AG09319 (cell line): Measurements from ENCODE around the gene MRPL49.

Experiments
- DNase-seq: peaks from one replicate; pipeline ENCODE4 v3.0.0-alpha.2; 2010; ENCODE audit warnings: low read depth; ENCODE audit errors: extremely low read depth
- TF ChIP-seq, protein P1 (sequence below): IDR thresholded peaks from 2 replicates; pipeline ENCODE4 v1.5.1; 2011; ENCODE audit warnings: low read depth, mild to moderate bottlenecking, inconsistent platforms, low read length, moderate library complexity

MRPL49 gene

DNA sequence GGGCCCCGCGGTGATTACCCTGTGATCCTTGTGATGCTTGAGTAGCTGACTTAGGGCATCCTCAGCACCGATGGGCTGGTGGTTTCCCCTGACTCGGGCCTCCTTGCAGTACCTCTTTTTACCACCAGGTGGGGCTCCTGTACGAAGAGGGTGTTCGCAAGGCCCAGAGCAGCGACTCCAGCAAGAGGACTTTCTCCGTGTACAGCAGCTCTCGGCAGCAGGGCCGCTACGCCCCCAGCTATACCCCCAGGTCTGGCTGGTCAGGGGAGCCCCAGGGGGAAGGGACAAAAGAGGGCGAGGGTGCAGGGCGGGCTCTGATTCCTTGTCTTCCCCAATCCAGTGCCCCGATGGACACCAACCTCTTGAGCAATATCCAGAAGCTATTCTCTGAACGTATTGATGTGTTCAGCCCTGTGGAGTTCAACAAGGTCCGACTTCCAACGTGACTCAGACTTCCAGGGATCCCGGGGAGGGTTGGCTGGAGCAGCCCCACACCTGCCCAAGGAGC is 11.7 kb upstream of the MRPL49 start:
- peak; percentile 37 for DNase-seq
- TF ChIP-seq, protein P1, sequence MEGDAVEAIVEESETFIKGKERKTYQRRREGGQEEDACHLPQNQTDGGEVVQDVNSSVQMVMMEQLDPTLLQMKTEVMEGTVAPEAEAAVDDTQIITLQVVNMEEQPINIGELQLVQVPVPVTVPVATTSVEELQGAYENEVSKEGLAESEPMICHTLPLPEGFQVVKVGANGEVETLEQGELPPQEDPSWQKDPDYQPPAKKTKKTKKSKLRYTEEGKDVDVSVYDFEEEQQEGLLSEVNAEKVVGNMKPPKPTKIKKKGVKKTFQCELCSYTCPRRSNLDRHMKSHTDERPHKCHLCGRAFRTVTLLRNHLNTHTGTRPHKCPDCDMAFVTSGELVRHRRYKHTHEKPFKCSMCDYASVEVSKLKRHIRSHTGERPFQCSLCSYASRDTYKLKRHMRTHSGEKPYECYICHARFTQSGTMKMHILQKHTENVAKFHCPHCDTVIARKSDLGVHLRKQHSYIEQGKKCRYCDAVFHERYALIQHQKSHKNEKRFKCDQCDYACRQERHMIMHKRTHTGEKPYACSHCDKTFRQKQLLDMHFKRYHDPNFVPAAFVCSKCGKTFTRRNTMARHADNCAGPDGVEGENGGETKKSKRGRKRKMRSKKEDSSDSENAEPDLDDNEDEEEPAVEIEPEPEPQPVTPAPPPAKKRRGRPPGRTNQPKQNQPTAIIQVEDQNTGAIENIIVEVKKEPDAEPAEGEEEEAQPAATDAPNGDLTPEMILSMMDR, result peak; percentile 95

DNA sequence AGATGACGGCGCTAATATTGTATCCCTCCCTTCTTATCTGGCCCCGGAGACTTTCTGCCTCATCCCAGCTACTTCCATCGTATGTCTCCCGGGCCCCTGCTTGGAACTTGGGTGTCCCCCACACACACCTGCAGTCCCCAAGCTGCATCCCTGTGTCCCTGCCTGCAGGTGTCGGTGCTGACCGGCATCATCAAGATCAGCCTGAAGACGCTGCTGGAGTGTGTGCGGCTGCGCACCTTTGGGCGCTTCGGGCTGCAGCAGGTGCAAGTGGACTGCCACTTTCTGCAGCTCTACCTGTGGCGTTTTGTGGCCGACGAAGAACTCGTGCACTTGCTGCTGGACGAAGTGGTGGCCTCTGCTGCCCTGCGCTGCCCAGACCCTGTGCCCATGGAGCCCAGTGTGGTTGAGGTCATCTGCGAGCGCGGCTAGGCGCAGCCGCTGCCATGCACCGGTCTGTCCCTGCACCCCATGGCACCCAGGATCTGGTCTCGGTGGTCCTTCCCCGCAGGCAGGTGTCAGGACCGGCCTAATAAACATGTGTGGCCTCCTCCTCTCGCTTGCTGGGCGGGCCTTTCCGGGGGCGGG is 10.9 kb upstream of the MRPL49 start:
- DNase-seq, result no peak

DNA sequence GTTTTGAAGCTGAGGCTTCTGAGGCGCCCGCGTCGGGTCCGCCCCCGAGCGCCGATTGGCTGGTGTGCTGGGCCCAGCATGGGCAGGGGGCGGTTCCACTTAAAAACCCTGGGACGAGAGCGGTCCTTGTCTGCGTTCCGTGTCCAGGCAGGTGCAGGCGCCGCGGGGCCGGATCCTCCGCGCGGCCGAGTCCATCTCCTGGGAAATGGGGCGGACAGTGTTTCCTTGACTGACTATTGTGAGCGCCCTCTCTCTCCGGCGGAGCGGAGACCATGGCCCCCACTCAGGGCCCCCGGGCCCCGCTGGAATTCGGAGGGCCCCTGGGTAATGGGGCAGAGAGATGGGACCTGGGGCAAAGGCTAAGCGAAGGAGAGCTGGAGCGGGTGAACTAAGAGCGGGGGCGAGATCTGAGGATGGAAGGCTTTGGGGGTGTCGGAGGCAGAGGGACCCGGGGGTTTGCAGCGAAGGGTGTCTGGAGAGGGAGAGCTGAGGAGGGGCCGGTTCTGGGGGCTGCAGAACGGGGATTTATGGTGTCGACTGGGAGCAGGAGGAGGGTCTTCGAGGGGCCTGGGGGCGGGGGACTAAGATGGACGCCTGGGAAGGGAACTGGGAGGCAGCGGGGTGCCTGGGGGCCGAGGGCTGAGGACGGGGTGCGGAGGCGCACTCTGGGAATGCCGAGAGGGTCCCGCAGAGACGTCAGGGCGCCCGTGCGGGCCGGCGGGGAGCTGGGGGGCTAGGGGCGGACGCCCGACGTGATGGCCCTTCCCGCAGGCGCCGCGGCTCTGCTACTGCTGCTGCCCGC is 10.2 kb upstream of the MRPL49 start, which contains the start of gene TM7SF2:
Gene TM7SF2 (plus strand): TSS at position 129 of the 802 bp plus-strand sequence. CDS start 144 bp downstream, at position 273.
- DNase-seq, result peak; percentile 72
- TF ChIP-seq, protein P1, result no peak

More for the DNA sequence above, 10.9 kb upstream of the MRPL49 start:
- TF ChIP-seq, protein P1, result no peak

DNA sequence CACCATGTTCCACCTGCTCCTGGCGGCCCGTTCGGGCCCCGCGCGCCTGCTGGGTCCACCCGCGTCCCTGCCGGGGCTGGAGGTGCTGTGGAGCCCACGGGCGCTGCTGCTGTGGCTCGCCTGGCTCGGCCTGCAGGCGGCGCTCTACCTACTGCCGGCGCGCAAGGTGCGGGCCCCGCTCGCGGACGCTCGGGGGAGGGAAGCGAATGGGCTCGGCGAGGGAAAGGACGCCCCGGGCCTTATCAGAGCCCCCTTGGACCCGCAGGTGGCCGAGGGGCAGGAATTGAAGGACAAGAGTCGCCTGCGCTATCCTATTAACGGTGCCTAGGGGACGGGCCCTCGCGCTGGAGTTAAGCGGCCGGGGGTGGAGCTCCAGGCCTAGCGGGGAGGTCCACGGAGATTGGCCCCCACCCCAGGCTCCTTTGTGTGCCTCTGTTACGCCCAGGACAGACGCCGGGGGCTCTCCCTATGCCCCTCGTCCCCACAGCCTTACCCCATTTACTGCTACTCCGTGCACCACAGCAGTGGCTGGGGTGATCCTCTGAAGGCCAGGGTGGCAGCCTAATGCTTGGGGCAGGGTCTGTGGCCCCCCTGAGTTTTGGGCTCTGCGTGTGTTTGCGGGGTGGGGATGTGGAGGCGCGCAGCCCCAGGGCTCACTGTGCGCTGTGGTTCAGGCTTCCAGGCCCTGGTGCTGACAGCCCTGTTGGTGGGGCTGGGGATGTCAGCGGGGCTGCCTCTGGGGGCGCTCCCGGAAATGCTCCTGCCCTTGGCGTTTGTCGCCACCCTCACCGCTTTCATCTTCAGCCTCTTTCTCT is 9.4 kb upstream of the MRPL49 start:
- DNase-seq, result no peak
- TF ChIP-seq, protein P1, result peak; percentile 58

DNA sequence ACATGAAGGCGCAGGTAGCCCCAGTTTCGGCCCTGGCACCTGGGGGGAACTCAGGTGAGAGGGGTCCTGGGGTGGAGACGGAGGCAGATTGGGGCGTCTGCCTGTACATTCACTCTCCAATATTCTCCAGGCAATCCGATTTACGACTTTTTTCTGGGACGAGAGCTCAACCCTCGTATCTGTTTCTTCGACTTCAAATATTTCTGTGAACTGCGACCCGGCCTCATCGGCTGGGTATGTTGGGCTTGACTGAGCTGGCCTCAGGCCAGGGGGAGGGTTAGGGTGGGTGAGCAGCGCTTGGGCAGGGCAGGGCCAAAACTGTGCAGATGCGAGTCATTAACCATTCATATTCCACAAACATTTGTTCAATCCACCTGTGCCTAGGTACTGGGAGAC is 8.8 kb upstream of the MRPL49 start:
- TF ChIP-seq, protein P1, result no peak
- no peak for DNase-seq

DNA sequence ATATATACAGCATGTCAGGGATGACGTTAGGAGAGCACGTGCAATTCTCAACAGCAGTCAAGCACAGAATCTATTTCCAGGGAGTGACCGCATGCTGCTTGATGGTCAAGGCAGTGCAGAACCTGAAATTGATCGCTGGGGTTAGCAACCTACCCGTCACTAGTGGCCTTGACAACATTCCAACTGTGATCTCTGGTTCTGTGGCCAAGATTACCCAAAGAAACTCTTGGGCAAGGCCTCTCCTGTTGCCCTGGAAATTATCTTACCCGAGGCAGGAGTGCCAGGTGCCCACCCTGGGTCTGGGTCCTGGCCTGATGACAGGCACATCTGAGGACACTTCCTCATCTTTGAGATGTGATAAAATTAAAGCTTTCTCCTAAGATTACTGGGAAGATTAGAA is 8.3 kb upstream of the MRPL49 start:
- TF ChIP-seq, protein P1, result no peak
- DNase-seq, result no peak
